ENCODE data around the gene SUSD4. TPM values are rescaled to one million over a fixed set of nuclear protein-coding genes. Genes with fewer than 3 reads are reported as not detected.

SUSD4 gene
- total RNA-seq, 1 experiment from 2014 or later = 7.2 TPM

DNA sequence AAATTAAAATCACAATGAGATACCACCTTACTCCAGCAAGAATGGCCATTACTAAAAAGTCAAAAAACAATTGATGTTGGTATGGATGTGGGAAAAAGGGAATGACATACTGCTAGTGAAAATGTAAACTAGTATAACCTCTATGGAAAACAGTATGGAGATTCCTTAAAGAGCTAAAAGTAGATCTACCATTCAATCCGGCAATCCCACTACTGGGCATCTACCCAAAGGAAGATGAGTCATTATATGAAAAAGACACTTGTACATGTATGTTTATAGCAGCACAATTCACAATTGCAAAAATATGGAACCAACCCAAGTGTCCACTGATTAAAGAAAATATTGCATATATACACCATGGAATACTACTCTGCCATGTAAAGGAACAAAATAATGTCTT, 37.2 kb downstream of the SUSD4 start:
- peaks cover 62% of the 10 kb centered on the region for H3K27me3 Mint-ChIP-seq (ENCODE audit: unreplicated experiment)
- H3K27ac Mint-ChIP-seq (ENCODE audit: unreplicated experiment) = no peak overlapping the region
- H3K36me3 Mint-ChIP-seq (ENCODE audit: insufficient read depth, unreplicated experiment) = no peaks in the 10 kb centered on the region
- H3K4me1 Mint-ChIP-seq (ENCODE audit: low read depth, unreplicated experiment) = no peaks in the 10 kb centered on the region
- TF ChIP-seq, protein P1, sequence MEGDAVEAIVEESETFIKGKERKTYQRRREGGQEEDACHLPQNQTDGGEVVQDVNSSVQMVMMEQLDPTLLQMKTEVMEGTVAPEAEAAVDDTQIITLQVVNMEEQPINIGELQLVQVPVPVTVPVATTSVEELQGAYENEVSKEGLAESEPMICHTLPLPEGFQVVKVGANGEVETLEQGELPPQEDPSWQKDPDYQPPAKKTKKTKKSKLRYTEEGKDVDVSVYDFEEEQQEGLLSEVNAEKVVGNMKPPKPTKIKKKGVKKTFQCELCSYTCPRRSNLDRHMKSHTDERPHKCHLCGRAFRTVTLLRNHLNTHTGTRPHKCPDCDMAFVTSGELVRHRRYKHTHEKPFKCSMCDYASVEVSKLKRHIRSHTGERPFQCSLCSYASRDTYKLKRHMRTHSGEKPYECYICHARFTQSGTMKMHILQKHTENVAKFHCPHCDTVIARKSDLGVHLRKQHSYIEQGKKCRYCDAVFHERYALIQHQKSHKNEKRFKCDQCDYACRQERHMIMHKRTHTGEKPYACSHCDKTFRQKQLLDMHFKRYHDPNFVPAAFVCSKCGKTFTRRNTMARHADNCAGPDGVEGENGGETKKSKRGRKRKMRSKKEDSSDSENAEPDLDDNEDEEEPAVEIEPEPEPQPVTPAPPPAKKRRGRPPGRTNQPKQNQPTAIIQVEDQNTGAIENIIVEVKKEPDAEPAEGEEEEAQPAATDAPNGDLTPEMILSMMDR (IDR thresholded peaks at IDR 0.05; ENCODE audit: unreplicated experiment) = no peak
- H3K4me3 Mint-ChIP-seq (ENCODE audit: low read depth, unreplicated experiment) = no peak overlapping the region
- BruUV-seq (replicated peaks) = no TSS peak
- intact Hi-C loops (cut with micrococcal nuclease; ENCODE audit: unreplicated experiment) = no loop called here
- CTCF ChIA-PET = no interaction called here
- no peak for DNase-seq
- no peaks in the 10 kb centered on the region for H3K9me3 Mint-ChIP-seq (ENCODE audit: low read depth, unreplicated experiment)

DNA sequence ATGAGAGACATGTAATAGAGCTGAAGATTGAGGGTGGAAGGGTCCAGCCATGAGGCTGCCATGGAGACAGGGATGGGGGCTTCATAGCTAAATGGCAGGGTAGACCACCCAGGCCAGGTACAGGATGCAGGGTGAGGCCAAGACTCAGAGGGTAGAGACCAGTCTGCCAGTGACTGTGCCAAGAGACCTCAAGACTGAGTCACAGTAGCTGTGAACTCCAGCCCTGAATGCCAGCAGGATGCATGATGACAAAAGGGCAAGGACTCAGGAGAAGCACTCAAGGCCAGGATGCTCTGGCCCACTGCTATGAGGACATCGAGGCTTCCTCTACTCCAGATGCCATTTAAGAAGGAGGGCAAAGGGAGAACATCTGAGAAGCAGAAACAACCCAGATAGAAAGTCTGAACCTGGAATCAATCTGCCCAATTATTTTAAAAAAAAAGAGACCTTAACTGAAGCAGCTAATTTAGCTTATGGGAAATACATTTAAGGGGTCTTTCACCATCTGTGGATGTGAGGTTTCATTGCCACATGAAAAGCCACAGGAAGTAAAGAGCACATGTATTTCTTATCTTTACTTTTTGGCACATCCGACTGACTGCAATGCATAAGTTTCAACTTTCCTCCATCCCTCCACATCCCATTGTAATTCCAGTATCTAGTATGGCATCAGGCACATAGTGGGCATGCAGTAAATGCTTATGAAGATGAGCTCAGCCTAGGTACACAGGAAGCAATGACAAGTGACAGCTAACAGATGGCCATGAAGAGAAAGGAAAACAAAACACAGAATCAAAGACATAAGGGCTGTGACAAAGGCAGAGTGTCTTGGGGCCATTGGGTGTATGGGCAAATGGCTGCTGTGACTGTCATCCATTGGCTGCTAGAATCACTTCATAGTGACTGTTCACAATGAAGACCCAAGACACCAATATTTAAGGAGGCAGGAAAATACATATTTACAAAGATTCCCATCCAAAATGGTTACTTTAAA, 40.2 kb downstream of the SUSD4 start:
- no TSS peak for BruUV-seq (replicated peaks)
- TF ChIP-seq, protein P1 (IDR thresholded peaks at IDR 0.05; ENCODE audit: unreplicated experiment) = no peak
- CTCF ChIA-PET = no interaction called here
- peaks cover 59% of the 10 kb centered on the region for H3K27me3 Mint-ChIP-seq (ENCODE audit: unreplicated experiment)
- intact Hi-C loops (cut with micrococcal nuclease; ENCODE audit: unreplicated experiment) = no loop called here
- no peak for DNase-seq
- no peaks in the 10 kb centered on the region for H3K9me3 Mint-ChIP-seq (ENCODE audit: low read depth, unreplicated experiment)
- no peak overlapping the region for H3K27ac Mint-ChIP-seq (ENCODE audit: unreplicated experiment)
- H3K4me3 Mint-ChIP-seq (ENCODE audit: low read depth, unreplicated experiment) = no peak overlapping the region
- no peaks in the 10 kb centered on the region for H3K4me1 Mint-ChIP-seq (ENCODE audit: low read depth, unreplicated experiment)
- H3K36me3 Mint-ChIP-seq (ENCODE audit: insufficient read depth, unreplicated experiment) = no peaks in the 10 kb centered on the region

DNA sequence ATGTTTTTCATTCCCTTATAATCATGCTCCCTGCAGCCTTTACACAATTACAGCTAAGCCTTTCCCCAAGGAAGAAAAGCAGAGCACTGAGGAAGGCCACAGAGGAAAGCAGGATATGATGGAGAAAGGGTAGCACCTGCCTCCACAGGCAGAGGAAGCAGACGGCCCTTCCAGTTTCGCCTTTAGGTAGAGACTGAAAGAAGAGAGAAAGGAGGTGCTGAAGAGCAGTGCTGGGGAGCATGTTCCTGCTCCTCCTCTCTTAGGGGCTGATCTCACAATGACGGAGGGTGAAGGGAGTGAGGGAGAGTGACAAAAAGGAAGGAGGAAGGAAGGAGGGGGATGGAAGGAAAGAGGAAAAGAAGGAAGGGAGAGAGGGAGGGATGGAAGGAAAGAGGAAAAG, 41.1 kb downstream of the SUSD4 start:
- Mint-ChIP-seq H3K27me3 (ENCODE audit: unreplicated experiment) (peaks cover 50% of the 10 kb centered on the region), H3K4me1 (ENCODE audit: low read depth, unreplicated experiment) (no peaks in the 10 kb centered on the region), H3K27ac (ENCODE audit: unreplicated experiment) (no peak overlapping the region), H3K4me3 (ENCODE audit: low read depth, unreplicated experiment) (no peak overlapping the region), H3K36me3 (ENCODE audit: insufficient read depth, unreplicated experiment) (no peaks in the 10 kb centered on the region), H3K9me3 (ENCODE audit: low read depth, unreplicated experiment) (no peaks in the 10 kb centered on the region)
- CTCF ChIA-PET = no interaction called here
- DNase-seq = no peak
- intact Hi-C loops (cut with micrococcal nuclease; ENCODE audit: unreplicated experiment) = no loop called here
- no TSS peak for BruUV-seq (replicated peaks)
- TF ChIP-seq, protein P1 (IDR thresholded peaks at IDR 0.05; ENCODE audit: unreplicated experiment) = no peak

DNA sequence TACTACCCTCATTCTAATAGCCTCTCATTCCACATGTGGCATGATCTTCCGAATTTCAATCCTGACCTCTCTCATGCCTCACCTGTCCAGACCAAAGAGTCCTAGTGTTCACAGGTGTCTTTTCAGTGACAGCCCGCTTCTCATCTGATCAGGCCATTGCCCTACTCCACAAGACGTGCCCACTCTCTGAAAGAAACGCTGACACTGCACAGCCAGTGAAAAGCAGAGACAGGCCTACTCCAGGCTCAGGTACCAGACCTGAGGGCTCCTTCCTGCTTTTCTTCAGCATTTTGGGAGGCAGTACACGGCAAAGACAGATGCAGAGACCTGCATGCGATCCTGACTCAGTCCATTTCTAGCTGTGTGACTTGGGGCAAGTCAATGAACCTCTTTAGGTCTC, 43.0 kb downstream of the SUSD4 start:
- TF ChIP-seq, protein P1 (IDR thresholded peaks at IDR 0.05; ENCODE audit: unreplicated experiment) = no peak
- Mint-ChIP-seq H3K27ac (ENCODE audit: unreplicated experiment) (no peak overlapping the region), H3K9me3 (ENCODE audit: low read depth, unreplicated experiment) (no peaks in the 10 kb centered on the region), H3K4me1 (ENCODE audit: low read depth, unreplicated experiment) (no peaks in the 10 kb centered on the region), H3K4me3 (ENCODE audit: low read depth, unreplicated experiment) (no peak overlapping the region), H3K36me3 (ENCODE audit: insufficient read depth, unreplicated experiment) (no peaks in the 10 kb centered on the region), H3K27me3 (ENCODE audit: unreplicated experiment) (peaks cover 50% of the 10 kb centered on the region)
- intact Hi-C loops (cut with micrococcal nuclease; ENCODE audit: unreplicated experiment) = no loop called here
- CTCF ChIA-PET = no interaction called here
- BruUV-seq (replicated peaks) = no TSS peak
- no peak for DNase-seq
